ENCODE measurements around the gene TEX264.

DNA sequence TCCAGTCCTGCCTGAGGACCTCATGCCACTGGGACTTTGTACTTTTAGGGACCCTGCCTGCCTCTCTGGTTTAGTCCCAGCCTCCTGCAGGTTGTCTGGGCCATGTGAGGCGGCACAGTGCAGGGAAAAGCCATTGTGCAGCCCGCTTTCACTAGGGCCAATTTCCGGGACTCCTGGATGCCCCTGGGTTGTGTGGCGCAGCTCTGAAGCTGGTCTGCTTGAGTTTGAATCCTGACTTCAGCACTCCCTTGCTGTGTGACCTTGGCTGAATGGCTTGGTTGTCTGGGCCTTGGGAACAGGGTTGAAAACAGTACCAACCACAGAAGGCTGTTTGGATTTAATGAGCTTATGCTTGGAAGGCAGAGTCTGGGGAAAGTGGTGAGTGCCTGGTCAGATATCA lies 8.3 kb downstream of the TEX264 start:
- TF ChIP-seq, protein P1, sequence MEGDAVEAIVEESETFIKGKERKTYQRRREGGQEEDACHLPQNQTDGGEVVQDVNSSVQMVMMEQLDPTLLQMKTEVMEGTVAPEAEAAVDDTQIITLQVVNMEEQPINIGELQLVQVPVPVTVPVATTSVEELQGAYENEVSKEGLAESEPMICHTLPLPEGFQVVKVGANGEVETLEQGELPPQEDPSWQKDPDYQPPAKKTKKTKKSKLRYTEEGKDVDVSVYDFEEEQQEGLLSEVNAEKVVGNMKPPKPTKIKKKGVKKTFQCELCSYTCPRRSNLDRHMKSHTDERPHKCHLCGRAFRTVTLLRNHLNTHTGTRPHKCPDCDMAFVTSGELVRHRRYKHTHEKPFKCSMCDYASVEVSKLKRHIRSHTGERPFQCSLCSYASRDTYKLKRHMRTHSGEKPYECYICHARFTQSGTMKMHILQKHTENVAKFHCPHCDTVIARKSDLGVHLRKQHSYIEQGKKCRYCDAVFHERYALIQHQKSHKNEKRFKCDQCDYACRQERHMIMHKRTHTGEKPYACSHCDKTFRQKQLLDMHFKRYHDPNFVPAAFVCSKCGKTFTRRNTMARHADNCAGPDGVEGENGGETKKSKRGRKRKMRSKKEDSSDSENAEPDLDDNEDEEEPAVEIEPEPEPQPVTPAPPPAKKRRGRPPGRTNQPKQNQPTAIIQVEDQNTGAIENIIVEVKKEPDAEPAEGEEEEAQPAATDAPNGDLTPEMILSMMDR (conservative IDR thresholded peaks at IDR 0.05; ENCODE audit: low read depth, low read length) = no peak
- no peak for TF ChIP-seq EZH2 (IDR thresholded peaks at IDR 0.05; ENCODE audit: borderline replicate concordance, low read depth, low read length, poor library complexity, severe bottlenecking)

Measured in A673 (cell line).